NOMO-1 treated with dmso at 0.1 percent for 144 hours (cell line): ENCODE data around the gene RNFT2.
"Not testable (repeated sequence)": the region's sequence is repeated elsewhere in the genome, so short reads cannot be mapped to it uniquely, and the experiment has no call there.

Source experiments
- DNase-seq: peaks from one replicate; lab custom pipeline; 2025; ENCODE audit not compliant: unreplicated experiment; lab: John Stamatoyannopoulos, UW

The RNFT2 gene

DNA sequence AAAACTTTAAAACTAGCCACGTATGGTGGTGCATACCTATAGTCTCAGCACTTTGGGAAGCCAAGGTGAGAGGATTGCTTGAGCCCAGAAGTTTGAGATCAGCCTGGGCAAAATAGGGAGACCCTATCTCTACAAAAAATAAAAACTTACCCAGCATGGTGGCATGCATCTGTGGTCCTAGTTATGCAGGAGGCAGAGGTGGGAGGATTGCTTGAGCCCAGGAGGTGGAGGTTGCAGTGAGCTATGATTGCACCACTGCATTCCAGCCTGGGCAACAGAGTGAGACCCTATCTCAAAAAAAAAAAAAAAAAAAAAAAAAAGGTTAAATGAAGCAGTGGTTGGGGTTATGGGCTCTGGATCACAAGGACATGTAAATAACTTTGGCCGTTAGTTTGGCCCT is 4.7 kb downstream of the RNFT2 start:
- not testable (repeated sequence) for DNase-seq

GRCh38 chr12:116744766-116745165 is 6.7 kb downstream of the RNFT2 start:
- DNase-seq: no peak

- DNase-seq: no peak
Observed at GRCh38 chr12:116745554-116745953, 7.4 kb downstream of the RNFT2 start.

DNA sequence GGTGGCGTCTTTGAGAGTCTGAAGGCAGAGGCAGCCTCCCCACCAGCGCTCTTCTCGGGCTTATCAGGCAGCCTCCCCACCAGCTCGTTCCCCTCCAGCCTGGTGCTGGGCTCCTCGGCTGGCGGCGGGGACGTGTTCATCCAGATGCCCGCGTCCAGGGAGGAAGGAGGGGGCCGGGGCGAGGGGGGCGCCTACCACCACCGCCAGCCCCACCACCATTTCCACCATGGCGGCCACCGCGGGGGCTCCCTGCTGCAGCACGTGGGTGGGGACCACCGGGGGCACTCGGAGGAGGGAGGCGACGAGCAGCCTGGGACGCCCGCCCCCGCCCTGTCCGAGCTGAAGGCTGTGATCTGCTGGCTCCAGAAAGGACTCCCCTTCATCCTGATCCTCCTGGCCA is 11.8 kb downstream of the RNFT2 start:
- DNase-seq: no peak

DNA sequence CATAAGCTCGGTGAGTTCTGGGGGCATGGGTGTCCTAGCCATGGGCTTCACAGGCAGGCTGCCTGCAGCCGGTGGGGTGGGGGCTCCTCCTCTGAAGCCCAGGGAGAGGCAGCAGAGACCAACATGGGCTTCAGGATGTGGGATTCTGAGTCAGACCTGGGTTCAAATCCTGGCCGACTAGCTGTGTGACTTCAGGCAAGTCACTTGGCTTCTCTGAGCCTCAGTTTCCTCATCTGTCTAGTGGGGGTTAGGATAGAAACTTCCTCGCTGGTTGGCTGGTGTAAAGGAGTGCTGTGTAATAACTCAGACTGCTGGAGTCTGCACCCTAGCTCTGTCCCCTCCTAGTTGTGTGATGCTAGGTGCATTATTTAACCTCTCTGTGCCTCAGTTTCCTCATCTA is 12.2 kb downstream of the RNFT2 start:
- no peak for DNase-seq

GRCh38 chr12:116754097-116754496 is 16.0 kb downstream of the RNFT2 start:
- not testable (repeated sequence) for DNase-seq

DNA sequence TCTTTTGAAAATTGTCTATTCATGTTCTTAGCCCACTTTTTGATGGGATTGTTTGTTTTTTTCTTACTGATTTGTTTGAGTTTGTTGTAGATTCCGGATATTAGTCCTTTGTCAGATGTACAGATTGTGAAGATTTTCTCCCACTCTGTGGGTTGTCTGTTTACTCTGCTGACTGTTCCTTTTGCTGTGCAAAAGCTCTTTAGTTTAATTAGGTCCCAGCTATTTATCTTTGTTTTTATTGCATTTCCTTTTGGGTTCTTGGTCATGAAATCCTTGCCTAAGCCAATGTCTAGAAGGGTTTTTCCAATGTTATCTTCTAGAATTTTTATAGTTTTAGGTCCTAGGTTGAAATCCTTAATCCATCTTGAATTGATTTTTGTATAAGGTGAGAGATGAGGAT is 16.7 kb downstream of the RNFT2 start:
- DNase-seq: not testable (repeated sequence)

DNA sequence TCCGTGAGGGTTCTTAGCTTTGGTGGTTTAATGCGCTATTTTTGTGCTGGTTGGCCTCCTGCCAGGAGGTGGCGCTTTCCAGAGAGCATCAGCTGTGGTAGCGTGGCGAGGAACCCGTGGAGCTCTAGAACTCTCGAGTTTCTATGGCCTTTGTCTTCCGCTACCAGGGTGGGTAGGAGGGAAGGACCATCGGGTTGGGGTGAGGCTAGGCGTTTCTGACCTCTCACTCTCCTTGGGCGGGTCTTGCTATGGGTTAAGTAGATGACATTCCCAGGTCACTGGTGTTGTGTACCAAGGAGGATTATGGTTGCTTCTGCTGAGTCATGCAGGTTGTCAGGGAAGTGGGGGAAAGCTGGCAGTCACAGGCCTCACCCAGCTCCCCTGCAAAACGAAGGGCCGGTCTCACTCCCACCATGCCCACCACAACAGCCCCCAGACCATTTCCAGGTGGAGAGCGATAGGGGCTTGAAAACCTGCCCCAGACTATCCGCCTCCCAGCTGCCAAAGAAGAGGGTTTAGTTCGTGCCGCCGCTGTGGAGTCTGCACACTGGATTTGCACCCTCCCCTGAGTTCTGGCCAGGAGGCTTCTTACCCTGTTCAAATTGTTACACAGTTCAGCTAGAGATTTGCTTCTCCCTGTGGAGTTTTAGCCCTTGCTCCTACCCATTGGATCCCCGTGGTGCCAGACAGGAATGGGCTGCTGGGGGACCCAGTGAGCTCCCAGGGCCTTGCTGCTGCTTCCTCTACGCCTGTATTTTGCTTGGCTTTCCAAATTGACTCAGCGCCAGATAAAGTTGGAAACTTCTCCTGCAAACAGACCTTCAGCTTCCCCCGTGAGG is 21.9 kb downstream of the RNFT2 start:
- no peak for DNase-seq

GRCh38 chr12:116760622-116761020 is 22.5 kb downstream of the RNFT2 start:
- DNase-seq: no peak

GRCh38 chr12:116761499-116761898 is 23.4 kb downstream of the RNFT2 start:
- no peak for DNase-seq

- no peak for DNase-seq
Observed at GRCh38 chr12:116765271-116765670, 27.2 kb downstream of the RNFT2 start.

DNA sequence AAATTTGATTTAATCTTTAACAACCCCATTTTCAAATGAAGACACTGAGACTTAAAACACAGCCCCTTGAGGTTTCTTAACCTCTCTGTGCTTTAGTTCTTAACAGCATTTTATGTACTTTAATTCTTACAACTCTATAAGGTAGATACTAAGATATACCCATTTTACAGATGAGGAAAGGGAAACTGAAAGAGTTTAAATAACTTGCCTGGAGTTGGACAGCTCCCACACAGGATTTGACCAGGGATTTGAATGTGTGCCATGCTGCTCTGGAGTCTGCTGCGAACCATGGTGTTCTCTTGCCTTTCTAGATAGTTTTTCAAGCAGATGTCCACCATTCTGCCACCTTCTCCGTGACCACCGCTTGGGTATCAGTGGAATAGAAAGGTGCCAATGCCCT is 28.2 kb downstream of the RNFT2 start:
- no peak for DNase-seq

GRCh38 chr12:116766746-116767145 is 28.6 kb downstream of the RNFT2 start:
- DNase-seq: no peak

GRCh38 chr12:116771651-116772050 is 33.5 kb downstream of the RNFT2 start:
- no peak for DNase-seq

DNA sequence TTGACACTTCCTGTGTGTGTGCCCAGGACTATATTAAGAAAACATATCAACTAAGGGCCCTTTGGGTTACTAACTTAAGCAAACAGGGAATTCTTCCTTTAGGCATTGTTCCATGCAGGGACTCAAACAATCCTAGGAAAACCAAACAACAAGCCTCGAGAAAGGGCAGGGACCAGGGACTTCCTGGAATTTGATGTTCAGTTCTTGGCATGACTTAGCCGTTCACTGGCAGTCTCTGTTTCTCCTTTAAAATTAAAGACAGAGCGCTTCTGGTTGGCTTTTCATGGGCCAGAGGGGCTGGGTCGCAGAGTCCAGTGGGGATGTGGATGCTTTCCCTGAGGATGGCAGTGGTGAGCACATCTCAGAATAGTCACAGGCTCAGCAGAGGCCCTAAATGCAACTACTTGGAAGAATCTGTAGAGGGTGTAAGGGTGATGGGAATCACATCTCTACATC is 35.2 kb downstream of the RNFT2 start:
- no peak for DNase-seq

DNA sequence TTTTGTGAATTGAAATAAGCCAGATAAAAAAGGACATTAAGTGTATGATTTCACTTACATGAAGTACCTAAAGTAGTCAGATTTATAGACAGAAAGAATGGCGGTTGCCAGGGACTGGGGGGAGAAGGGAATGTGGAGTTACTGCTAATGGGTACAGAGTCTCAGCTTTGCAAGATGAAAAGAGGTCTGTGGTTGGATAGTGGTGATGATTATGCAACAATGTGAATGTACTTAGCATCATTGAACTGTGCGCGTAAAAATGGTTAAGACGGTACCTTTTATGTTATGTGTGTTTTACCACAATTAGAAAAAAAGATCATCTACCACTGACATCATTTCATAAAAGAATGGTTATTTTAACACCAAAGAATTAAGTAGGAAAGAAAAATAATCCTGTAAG is 35.9 kb downstream of the RNFT2 start:
- DNase-seq: no peak

- DNase-seq: no peak
Observed at GRCh38 chr12:116777245-116777644, 39.1 kb downstream of the RNFT2 start.

DNA sequence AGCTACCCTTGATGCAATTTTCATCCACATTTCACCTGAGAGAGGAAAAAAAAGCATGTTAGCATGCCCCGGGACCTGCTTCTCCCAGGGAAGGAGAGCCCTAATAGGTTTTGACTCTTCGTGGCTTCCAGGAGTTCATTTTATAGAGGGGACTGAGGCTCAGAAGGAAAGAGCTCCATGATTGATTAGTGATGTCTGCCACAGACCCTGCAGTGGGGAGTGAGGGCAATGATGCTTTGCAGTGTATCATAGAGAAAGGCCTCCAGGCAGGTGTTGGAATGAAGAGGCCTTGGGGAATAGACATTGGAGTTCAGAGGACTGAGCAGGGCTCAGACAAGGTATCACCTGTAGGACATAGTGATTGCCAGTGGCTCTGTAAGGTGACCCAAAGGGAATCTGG is 41.5 kb downstream of the RNFT2 start:
- no peak for DNase-seq

DNA sequence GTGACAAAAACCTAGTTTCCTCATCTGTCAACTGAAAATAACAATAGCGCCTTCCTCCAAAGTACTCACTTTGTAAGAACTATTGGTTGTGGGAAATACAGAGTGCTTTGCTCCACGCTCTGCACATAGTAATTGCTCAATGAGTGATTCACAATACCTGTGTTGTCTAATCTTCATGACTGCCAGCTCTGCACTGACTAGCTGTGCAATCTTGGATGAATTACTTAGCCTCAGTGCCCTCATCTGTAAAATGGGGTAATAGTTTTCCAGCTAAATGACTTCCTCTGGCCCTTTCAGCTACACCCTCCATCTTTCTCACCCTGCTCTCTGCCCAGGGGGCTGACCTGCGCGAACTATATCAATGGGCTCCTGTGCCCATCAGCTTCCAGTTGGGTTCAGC is 42.8 kb downstream of the RNFT2 start:
- DNase-seq: no peak

DNA sequence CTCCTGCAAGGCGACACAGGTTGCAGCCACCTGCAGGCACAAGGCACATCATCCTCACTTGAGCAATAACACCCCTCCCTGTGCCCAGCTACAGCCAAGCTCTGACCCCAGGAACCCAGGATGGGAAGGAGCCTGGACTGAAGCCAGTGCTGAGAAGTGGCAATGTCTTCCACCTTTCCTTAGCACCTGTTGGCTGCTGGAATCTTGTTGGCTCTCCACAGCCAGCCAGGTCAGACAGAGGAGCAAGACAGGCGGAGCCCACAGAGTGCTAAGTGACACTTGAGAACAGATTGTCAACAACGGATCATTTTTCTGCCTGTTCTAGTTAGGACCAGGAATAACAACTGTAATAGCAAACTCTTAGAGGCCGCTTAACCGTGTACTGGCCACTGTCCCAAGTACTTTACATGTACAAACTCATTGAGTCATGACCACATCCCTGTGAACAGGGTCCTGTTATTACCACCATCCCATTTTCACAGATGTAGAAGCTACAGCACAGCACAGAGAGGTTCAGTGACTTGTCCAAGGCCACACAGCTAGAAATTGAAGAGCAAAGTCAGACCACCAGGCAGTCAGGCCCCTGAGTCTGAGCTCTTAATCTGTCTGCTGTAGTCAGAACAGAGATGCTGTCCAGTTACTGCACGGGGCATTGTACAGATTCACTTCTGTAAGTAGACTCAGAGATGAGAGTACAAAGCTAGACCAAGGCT is 45.6 kb downstream of the RNFT2 start:
- no peak for DNase-seq

GRCh38 chr12:116784238-116784612 is 46.1 kb downstream of the RNFT2 start:
- no peak for DNase-seq

DNA sequence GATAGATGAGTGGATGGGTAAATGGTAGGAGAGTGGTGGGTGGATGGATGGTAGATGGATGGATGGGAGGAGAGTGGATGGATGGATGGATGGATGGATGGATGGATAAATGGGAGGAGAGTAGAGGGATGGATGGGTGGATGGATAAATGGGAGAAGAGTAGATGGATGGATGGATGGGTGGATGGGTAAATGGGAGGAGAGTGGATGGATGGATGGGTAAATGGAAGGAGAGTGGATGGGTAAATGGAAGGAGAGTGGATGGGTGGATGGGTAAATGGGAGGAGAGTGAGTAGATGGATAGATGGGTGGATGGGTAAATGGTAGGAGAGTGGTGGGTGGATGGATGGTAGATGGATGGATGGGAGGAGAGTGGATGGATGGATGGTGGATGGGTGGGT is 51.4 kb downstream of the RNFT2 start:
- DNase-seq: not testable (repeated sequence)
